Measurements from ENCODE around the gene MAP7D3.
A peak's percentile ranks its signal among the peaks of the same experiment; 100 is the strongest.
"Not testable (repeated sequence)": the region's sequence is repeated elsewhere in the genome, so short reads cannot be mapped to it uniquely, and the experiment has no call there.

The MAP7D3 gene

GRCh38 chrX:136251041-136251991 is at the start of gene MAP7D3:
Gene MAP7D3 (minus strand): TSS chrX:136251400. CDS start chrX:136251358, 42 bp downstream.
- DNase-seq: peak; percentile 71

GRCh38 chrX:136300721-136301120 is 49.5 kb upstream of the MAP7D3 start, which contains the start of gene ADGRG4:
Gene ADGRG4 (plus strand): TSS chrX:136300963. CDS start chrX:136308778, 7,815 bp downstream.
- not testable (repeated sequence) for DNase-seq

DNA sequence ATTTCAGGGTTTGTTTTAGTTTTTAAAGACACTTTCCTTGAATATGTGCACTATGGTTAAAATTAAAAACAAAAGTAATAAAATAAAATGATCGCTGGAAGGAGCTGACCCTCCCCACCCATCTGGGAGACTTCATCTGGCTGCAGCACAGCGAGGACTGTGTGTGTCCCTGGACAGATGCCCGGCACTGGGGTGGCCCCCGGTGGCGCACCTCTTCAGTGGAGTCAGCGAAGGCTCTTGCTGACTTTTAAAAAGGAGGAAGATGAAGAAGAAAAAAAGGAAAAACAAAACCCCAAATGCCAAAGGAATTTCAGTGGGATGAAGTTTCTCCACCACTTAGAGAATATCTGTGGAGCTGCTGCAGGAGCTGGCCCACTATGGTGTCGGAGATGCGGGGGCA is 44.2 kb upstream of the MAP7D3 start:
- DNase-seq: no peak

- no peak for DNase-seq
Measured at GRCh38 chrX:136292656-136293055, 41.5 kb upstream of the MAP7D3 start.

GRCh38 chrX:136291824-136292223 is 40.6 kb upstream of the MAP7D3 start:
- no peak for DNase-seq

GRCh38 chrX:136286375-136286774 is 35.2 kb upstream of the MAP7D3 start:
- DNase-seq: not testable (repeated sequence)

DNA sequence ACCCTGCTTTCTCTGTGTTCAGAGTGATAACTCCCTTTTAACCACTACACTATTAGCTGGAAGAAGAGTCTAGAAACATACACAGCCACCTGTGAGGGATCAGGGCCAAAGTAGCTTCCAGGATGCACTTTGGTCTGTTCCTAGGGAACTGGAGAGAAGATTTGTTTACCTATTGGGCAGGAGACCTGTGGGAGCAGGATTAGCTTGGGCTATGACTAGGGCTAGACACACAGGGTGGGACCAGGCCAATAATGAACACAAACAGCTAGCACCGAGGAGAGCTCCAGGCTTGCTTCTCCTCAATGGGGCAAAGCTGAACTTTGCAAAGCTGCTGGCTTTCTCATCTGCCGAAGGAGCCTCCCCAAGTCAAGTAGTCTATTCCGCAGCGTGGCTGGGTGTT is 24.4 kb upstream of the MAP7D3 start:
- DNase-seq: no peak

DNA sequence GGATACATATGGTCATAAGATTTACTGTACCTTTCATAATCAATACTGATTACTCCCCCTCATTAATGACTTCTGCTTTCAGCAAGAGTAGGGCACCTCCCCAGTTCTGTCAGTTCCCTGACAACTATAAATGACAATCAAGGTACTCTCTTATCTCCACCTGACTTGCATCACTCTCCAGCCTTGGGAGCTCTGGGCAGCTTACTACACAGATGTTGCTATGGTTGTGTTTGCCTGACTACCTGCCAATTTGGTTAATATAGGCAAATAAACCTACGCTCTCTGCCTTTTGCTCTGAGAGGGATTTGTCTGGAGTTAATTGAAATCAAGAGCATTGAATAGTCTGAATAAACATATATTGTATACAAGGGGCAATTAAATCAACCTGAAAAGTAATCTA is 22.8 kb upstream of the MAP7D3 start:
- no peak for DNase-seq

DNA sequence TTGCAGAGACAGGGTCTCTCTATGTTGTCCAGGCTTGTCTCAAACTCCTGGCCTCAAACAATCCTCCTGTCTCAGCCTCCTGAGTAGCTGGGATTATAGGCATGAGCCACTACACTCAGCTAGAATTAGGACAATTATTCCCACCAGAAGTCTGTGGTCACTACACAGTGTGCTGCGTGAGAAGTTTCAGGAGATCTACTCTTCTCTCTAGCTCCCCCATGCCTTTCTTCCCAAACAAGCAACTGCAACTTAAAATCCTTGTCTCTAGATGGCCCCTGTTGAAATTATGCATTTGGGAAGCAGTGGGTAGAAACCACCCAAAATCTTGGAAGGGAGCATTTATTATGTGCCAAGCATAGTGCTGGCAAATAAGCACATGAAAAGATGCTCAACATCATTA is 21.1 kb upstream of the MAP7D3 start:
- DNase-seq: no peak

DNA sequence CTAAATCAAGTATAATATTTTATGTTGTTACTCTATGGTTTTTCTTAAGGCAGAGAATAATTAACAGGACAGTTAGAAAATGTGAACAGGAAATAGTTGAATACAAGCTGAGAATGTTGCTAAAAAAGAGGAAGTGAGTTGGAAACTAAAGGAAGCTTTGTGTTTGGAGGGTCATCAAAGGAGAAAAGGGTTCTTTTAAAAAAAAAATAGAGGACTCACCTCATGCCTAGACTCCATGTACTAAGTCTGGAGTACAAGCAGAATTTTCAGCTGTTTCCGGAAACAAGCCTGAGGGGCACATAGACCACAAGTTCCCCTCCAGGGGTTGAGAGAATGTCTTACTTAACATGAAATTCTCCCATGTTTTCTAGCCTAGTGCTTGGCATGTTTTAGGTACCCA is 20.1 kb upstream of the MAP7D3 start:
- no peak for DNase-seq

DNA sequence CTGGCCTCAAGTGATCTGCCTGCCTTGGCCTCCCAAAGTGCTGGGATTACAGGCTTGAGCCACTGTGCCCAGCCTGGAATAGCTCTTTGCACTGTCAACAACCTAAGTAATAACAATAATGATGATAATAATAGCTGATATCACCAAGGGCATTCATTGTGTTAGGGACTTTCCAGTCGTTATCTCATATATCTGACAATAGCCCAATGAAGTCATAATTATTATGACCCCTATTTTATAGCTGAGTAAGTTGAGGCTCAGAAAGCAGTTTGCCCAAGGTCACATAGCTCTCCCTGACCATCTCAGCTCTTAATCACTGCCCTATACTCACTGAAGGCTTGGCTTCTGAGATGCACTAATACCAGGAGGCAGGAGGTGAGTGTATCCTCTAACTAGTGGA is 18.7 kb upstream of the MAP7D3 start:
- DNase-seq: no peak

- peak; percentile 72 for DNase-seq
Measured at GRCh38 chrX:136268051-136269048, 17.1 kb upstream of the MAP7D3 start.

GRCh38 chrX:136266828-136267227 is 15.6 kb upstream of the MAP7D3 start:
- no peak for DNase-seq

GRCh38 chrX:136262812-136263315 is 11.7 kb upstream of the MAP7D3 start:
- DNase-seq: no peak

- DNase-seq: no peak
Measured at GRCh38 chrX:136262243-136262642, 11.0 kb upstream of the MAP7D3 start.

- no peak for DNase-seq
Measured at GRCh38 chrX:136261321-136261720, 10.1 kb upstream of the MAP7D3 start.

DNA sequence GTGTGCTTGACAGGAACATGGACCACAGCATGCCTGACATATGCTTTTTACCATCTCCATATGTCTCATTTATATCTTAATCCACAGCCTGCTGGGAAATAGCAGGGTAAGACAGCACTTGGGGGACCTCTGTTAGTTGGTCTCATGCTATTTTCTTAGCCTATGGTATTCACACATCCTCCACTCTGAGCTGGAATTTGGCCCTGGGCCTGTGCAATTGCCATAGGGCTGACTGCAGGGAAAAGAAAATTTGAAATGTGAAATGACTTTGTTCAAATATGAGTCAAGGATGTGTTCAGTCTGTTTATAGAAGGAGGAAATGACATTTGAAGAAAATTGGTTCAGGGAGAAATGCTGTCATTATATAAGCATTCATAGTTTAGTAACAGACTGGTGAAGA is 9.6 kb upstream of the MAP7D3 start:
- no peak for DNase-seq

- peak; percentile 51 for DNase-seq
Measured at GRCh38 chrX:136259543-136259942, 8.3 kb upstream of the MAP7D3 start.

- no peak for DNase-seq
Measured at GRCh38 chrX:136258951-136259350, 7.8 kb upstream of the MAP7D3 start.

DNA sequence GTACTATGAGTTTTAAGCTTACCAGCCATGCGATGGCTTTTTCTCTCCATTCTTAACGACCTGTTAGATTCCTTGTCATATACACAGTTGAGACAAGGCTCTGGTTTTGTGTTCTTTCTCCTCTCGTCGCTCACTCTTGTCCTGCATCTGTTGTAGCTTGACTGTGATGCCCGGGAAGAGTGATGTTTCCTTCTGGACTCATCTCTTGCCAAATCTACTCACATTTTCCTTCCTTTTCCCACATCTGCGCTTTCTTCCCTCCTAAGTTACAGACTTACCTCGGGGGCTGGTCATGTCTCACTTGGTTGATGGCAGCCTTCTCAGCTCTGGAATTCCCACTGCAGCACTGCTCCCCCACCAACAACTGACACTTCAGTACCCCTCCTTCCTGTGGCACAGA is 4.8 kb upstream of the MAP7D3 start:
- no peak for DNase-seq

DNA sequence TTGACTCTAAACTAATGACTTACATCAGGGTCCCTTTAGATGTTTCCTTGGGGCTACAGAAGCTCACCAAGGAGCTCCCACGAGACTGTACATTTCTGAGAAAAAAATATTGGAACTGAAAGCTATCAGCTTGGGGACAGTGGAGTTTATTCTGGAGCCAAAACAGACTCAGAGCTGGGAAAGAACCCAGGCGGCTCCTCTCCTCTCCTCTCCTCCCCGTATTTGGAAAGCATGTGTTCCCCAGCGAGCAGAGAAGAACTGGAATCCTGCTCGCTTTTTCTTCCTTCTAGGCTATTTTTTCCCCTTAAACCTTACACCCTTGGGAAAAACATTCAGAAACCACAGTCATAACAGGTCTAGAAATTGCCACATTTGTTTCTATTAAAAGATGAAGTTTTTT is 4.3 kb upstream of the MAP7D3 start:
- DNase-seq: no peak

DNA sequence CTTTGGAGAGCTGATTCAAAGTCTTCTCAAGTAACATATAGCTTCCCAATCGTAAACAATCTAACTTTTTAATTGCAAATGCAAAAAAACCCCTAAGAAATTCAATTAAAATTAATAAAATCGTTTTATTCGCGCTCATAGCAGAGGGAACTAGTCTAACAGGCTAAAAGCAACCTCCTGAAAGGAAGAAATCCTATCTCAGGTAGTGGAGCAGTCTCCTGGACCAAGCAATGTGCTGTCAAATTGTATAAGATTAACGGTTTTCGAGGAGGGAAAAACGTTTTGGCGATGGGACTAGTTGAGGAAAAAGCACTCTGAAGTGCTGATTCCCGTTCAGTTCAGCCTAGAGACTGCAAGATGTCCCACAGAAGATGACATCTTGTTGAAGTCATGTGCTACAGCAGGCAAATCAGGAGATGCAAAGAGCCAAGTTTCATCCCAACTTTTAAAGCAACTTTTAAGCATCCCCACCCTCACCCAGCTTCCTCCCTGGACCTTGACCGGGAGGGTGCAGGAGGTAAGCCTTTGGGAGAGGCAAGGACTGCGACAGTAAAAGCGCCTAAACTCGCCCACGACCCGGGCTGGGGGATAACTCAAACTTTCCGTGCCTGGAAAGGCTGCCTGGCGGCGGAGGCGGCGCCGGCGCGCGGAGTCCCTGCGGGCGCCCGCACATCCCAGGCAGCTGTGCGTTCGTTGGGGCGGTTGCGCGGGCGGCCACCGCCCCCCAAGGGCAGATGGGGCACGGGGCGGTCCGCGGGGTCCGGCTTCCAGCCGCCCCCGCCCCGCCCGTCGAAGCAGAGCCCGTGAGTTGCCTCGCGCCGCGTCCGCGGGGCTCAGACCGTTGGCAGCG is 784 bp downstream of the MAP7D3 start:
- DNase-seq: peak; percentile 16

Data from activated CD4-positive, alpha-beta T cell treated with anti-CD3 and anti-CD28 coated beads, Interleukin-2, Interleukin-6, amounts not matched to agents 100 ng/mL and 50 ng/mL, durations not matched to agents 16 hours and 8 hours (primary cell).